Ramos (cell line): ENCODE measurements around the gene DLGAP4.

Experiments
- in situ Hi-C: fragments of 300-500 bp; cut with MboI; formaldehyde crosslinking; loops from one replicate; pipeline ENCODE4 v1.14.3; 2022; ENCODE audit warnings: low sequenced_read_pairs; ENCODE audit not compliant: unreplicated experiment

DLGAP4 gene

DNA sequence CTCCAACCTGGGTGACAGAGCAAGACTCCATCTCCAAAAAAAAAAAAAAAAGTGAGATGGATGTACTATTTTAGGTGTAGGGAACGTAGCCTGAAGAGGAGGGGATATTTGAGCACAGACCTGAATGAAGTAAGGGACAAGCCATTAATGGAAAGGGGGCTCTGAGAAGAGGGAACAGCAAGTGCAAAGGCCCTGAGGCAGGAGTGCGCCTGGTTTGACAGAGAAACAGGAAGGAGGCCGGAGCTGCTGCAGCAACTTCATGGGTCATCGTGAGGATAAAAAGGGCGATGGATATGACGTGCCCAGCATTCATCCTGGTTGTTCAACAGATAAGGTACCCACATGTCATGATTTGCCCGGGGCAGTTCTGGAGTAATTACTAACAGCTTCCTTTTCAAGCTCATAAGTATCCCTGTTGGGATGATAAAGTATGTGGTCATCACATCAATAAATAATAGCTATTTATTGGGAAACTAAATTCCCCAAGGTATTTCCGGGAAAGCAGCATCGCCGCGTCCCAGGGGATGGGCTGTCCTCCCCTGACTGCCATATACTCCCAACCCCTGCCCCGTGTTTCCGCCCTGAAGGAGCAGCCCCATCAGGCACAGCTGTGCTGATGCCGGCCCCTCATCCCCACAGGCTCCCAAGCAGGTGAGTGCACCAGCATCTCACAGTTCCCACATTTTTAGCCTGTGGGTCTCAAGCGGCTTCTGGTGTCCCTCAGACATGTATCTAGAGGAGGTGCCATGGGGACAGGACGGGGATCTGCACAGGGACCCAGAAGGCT is 43.4 kb downstream of the DLGAP4 start:
- in situ Hi-C loops = no loop called here

DNA sequence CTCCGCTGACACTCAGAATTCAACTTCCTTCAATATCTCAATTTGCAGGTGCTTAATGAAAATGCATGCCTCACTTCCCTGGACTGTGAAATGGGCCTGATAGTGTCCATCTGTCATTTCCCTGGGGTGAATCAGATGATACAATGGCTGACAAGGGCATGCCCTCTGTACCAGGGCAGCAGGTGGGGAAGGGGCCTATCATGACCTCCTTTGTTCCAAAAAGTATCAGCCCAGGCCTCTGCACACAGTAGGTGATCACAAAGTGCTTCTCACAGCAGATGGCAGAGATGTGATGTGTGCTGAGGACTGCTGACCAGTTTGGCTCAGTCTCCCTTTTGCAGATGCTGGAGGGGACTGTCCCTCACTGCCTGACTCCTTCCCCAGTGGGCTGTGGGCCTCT is 44.3 kb downstream of the DLGAP4 start:
- in situ Hi-C loops = no loop called here

DNA sequence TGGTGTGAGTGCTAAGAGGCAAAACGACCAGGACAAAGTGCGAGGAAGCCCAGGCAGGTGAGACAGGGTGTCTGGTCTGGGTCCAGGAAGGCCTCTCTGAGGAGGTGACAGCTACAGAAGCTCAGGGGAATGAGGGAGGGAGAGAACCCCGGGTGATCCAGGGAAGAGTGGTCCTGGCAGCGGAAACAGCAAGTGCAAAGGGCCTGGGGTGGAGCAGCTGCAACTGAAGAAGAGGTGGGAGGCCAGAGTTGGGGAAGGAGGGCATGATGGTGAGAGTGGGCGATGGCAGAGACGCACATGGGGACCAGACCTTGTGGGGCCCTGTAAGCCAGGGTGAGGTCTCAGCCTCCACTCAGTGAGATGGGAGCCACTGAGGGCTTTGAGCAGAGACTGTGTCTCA is 45.8 kb downstream of the DLGAP4 start:
- in situ Hi-C loops = no loop called here

DNA sequence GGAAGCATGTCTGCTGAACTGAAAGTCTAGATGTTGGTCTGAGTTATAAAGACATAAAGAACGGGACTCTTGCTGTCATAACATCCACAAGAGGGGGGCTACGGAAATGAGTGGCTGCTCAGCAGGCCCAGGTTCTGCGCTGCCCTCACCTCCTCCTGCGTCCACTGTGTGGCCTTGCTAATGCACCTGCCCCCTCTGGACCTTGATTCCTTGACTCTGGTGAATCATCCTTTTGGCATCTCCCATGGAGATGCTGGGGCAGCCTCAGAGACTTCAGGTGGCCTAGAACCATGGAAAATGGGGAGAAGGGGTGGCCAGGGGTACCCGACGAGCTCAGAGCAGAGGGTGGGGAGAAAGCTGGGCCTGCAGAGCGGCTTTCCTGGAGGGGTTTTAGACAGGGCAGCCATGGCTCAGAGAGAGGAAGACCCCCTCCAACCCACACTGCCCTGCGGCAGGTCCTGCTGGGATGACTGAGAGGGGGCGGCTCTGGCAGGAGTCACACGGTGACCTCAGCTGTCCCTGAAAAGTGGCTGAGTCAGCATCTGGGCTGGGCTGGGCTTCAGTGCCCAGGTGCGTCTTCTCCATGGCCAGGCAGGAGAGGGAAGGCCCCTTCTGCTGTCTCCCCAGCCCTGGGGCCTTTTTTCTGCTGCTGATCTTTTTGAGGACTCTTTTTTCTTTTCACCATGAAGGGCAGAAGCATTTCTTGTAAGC is 46.9 kb downstream of the DLGAP4 start:
- in situ Hi-C loops = no loop called here

DNA sequence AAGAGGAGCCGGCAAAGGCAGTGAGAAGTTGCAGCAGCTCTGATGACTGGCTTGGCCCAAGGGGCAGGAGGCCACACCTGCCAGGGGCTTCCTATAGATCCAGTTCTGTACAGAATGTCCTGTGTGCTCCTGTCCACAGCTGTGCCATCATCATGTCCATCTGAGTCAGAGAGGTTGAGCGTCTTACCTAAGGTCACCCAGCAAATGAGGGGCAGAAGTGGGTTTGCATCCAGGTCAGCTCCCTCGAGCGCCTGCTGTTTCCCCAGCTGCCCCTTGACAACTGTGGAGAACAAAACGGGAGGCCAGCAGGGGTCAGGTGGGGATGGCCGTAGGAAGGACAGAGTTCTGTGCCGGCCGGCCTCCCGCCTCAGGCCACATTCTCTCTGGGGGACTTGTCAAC is 47.6 kb downstream of the DLGAP4 start:
- in situ Hi-C loops = no loop called here

DNA sequence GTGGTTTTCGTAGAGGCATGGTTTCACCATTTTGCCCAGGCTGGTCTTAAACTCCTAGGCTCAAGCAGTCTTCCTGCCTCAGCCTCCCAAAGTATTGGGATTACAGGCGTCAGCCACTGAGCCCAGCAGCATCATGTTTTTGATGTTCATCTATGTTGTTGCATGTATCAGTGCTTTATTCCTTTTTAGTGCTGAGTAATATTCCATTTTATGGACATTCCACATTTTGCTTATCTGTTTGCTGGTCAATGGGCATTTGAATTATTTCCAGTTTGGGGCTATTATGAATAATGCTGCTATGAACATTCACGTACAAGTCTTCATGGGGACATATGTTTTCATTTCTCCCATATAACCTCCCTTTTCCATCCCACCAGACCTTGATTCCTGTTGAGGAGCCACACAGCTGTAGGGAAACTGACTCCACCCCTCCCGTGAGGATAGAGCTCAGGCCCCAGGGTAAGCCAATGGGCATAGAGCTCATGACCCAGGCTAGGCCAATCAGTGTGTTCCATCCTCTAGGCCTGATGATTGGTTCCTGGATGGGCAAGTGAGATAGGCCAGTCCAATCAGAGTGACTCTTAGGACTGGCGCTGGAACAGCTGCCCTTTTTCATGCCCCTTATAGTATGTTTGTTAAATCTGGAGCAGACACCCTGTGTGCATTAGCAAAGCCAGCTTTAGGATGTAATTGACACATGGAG is 49.5 kb downstream of the DLGAP4 start:
- in situ Hi-C loops = no loop called here

DNA sequence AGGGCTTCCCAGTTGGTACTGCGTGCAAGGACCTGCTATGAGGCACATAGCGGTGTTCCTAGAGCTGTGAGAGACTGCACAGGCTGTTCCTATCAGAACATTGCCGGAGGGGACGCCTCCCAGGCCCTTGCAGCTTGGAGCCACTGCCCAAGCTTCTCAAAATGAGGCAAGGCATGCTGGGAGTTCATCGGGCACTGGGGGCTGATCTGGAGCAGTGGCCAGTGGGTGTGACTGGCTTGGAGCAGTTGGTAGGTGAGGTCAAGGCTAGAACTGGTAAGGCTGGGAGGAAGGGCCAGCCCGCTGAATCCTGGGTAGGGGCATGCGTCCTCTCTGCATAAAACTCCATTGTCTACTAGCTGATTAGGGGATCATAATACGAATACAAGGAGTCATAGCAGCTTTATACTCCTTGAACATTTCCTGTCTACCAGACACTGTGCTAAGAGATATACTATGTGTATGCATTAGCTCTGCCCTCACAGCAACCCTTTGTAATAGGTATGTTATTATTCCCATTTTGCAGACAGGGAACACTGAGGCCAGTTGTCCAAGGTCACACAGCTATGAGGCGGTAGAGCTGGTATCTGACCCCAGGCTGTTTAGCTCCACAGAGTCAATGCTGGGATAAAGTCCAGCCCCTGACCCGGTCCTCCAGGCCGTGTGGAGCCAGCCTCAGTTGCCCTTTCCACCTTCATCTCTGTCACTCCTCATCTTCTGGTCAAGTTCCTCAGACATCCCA is 53.7 kb downstream of the DLGAP4 start:
- in situ Hi-C loops = no loop called here

DNA sequence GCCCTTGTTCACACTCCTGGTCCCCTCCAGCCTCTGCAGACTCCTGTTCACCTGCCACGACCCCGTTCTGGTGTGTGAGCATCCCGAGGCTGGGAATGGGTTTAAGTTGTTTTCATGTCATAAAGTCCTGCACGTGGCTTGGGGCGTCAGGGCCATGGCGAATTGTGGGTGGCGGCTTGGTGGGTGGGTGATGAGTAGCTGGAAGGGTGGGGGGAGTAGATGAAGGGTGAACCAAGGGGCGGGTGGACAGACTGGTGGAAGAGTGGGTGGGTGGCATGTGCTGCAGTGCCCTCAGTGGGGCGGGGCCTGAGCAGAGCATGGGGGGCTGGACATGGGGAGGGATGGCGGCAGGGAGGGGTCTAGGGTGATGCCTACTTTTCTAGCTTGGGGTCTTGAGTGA is 54.3 kb downstream of the DLGAP4 start:
- in situ Hi-C loops = no loop called here

DNA sequence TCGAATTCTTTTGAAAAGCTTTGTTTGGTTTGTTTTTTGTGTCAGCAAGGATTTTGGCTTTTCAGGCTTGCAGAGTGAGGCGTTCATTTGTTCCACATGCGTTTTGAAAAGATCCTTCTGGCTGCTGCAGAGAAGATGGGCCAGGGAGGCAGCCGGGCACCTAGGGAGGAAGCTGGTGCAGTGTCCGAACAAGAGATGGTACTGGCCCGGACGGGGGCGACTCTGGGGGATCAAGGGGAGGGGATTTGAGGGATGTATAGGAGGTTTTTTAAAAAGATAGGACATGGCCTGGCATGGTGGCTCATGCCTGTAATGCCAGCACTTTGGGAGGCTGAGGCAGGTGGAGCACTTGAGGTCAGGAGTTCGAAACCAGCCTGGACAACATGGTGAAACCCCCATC is 55.3 kb downstream of the DLGAP4 start:
- in situ Hi-C loops = no loop called here

DNA sequence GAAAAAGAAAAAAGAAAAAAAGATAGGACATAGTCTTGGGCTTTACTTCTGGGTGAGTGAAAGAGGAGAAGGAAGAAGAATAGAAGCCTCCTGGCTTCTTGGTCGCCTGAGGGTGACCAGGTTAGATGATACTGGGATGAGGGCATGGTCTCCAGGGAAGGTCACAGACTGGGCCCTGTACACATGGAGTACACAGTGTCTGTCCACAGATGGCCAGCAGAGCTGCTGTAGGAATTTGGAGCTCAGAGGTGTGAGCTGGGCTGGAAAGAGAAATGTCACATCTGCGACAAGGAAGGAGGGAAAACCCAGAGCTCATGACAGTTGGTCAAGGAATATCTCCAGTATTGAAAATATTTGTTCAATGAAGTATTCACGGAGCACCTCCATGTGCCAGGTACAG is 56.1 kb downstream of the DLGAP4 start:
- in situ Hi-C loops = no loop called here

DNA sequence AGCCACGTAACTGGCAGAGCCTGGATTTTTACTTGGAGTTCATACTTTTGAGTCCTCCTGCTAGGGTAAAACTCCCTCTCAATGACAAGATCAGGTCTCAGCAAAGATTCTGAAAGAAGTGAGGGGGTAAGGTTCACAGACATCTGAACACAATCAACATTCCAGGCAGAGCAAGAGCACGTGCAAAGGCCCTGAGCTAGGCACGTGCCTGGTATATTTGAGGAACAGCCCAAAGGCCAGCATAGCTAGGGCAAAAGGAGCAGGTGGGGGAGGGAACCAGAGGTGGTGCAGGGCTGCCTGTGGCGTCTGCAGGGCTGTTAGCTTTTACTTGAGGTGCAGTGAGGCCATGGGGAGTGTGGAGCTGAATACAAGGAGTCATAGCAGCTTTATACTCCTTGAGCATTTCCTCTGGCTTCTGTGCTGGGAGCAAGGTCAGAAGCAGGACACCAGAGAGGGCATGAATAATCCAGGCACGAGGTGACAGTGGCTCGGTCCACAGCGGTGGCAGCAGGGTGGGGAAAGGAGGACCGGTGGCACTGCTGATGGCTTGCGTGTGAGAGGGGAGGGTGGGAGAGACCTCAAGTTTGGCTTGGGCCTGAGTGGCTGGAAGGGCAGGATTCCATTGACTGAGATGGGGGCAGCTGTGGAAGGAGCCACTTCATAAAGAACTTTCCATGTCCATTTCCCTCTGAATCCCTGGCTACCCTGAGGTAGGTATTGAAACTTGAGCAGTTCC is 57.0 kb downstream of the DLGAP4 start:
- in situ Hi-C loops = no loop called here

DNA sequence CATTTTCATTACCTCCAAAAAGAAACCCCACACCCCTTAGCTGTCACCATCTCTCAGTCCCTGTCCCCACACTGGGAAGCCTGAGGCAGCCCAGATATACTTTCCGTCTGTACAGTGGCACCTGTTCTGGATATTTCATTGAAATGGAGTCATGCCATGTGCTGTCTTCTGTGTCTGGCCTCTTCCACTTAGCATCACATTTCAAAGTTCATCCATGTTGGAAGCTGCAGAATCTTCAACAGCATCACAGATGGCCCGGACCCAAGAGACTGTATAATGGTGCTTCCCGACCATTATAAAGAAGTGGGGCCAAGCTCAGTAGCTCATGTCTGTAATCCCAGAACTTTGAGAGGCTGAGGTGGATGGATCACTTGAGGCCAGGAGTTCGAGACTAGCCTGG is 58.4 kb downstream of the DLGAP4 start:
- in situ Hi-C loops = no loop called here

DNA sequence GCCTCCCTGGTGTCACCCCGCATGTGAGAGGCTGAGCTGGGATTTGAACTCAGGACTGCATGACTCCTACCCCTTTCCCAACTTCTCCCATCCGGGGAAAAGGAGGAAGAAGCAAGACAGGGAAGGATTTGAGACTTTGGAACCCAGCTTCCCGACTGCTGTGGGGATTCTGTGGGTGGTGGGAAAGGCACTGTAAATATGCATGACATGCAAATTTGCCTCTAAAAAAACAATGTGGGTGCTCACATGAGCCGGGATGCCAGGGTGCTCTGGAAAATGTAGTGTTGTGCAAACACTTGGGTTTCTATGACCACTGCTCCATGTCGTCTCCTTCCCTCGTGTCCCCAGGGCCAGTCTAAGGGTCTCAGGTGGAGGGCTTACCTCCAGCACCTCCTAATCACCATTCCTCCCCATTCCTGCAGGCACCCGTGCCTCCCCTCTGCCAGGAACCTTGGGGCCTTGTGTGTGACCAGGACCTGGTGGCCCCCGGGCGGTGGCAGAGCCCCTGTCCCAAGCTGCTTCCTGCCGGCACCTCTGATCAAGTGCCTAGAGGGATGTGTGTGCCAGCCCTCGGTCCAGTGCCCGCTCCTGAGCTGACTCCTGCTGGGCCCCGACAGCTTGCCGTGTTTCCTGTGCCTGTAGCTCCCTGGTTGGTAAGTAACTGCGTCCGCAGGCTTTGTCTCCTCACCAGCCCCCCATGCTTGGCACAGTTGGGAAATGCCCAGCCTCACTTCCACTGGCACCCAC is 60.7 kb downstream of the DLGAP4 start:
- in situ Hi-C loops = no loop called here

DNA sequence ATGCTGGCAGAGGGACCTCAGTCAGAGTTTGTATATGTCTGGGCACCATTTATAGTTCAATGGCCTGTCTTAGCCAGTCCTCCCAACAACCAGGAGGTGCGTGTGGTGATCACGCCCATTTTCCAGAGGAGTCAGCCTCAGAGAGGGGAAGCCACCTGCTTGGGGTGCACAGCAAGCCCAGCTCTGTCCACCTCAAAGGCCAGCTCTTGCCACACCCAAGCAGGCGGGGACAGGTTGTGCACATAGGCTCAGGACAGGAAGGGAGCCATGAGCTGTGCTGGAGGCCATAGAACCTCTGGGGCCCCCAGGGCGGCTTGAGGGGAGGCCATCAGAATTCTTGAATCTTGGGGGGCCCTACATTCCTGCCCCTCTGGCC is 61.2 kb downstream of the DLGAP4 start:
- in situ Hi-C loops = no loop called here

DNA sequence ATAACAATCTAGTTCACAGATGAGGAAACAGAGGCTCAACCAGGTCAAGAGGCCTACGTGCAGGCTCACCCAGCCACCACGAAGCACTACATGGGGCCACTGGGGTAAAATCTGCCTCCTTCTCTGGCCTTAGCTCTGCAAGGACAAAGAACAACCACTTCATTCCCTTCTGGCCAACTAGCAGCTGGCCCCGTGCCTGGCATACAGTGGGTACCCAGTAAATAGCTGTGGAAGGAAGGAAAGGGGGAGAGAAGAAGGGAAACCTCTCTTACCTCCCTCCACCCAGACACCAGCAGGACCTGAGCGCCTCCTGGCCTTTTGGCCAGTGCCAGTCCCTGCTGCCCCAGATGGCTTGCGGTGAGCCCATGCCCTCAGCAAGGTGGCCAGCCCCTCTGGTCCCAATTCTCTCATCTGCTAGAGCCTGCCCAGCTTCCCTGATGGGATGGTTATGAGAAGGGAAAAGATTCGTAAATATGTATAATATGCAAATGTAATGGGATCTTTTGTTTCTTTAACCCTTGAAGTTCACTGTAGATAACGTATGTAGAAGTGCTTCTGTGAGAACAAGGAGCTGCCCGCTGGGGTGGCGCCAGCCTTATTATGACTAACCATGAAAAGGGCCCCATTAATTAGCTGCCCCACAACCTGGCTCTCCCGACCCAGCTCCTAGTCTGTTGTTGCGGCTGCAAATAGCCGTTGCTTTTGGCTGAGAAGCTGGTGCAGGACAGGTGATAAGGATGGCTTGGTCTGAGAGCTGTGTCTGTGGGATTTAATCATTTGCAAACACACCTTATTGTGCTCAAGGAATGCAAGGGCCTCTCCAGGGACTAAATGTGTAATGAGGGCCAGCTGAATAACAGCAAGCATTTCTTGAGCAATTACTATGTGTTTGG is 62.0 kb downstream of the DLGAP4 start:
- in situ Hi-C loops = no loop called here

DNA sequence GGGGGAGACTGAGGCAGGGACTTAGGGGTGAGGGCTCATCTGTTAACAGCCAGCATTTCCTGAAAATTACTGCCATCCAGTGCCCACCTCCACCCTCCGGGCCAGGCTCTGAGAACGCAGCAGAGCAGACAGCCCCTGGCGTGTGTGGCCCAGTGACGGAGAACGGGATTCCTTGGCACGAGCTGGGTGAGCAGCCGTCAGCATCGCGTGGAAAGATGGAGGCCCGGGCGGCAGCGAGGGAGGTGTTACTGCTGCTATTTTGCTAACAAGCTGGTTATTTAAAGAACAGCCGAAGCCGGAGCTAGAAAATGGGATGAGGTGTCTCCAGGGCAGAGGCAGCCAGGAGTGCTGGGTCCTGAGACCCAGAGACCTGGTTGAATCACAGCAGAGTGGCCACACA is 62.7 kb downstream of the DLGAP4 start:
- in situ Hi-C loops = no loop called here

DNA sequence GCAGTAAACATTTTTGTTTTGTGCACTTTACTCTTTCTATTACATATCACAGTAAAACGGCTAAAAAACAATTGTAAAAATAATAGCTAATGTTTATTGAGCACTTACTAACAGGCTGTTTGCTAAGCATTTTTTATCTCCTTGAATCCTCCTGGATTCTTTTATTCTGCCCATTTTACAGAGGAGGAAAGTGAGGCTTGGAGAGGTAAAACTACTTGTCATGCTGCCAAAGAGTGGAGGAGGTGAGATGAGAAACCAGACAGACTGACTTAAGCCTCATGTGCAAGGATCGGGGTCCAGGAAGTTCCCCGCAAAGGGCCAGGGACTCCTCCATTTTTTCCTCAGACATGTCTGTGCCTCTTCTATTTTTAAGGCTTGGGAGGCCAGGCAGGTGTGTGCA is 63.6 kb downstream of the DLGAP4 start:
- in situ Hi-C loops = no loop called here

DNA sequence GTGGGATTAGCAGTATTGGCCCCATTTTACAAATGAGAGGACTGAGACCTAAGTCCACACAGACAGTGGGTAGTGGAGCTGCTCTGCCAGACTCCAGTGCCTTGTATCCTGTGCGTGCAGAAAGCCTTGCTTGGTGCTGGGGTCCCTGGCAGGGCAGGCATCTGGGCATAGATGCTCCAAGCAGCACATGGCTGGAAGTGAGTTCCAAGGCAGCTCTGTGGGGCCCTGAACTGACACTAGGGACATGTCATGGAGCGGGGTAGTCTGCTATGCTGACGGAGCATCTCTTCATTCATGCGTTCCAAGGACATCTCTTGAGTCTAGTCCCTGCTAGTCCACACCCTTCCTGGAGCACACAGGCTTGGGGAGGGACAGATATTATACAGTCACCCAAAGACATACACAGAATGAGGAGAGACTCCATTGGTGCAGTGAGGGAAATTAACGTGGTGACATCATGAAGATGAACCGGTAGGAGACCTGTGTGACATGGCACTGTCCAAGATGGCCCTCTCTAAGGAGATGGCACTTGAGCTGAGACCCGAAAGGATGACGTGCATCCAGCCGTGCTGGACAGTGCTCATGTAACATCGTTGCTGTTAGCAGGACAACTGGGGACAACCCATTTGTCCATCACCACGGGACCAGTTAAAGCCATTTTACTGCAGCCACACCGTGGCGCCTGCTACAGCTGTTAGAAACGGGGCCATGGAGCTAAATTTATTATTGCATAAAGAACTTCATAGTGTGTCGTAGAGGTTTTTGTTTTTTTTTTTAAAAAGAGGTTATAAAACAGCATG is 65.1 kb downstream of the DLGAP4 start:
- in situ Hi-C loops = no loop called here
